Measurements from ENCODE around the gene MAPK8IP3.

Gene MAPK8IP3

DNA sequence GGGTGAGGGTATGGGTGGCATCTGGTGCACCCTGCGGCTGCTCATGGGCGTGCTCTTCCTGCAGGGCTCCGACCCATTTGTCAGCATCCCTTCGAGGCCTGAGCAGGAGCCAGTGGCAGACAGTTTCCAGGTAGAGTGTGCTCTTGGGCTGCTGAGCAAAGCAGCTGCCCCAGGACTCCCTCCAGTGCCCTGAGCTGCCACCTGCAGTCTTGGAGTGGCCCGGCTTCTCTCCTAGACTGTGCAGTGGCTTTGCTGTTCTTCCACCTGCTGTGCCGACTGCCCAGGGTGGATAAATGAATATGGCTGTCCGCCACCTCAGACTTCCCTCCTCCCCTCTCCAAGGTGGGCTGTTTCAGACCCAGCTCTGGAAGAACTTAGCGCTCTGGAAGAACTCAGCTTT lies 38.7 kb upstream of the MAPK8IP3 start:
- TF ChIP-seq CREB1 (IDR thresholded peaks at IDR 0.05; ENCODE audit: low read depth), result no peak
- no peak for TF ChIP-seq NFIC (IDR thresholded peaks at IDR 0.05)
- TF ChIP-seq, protein P1, sequence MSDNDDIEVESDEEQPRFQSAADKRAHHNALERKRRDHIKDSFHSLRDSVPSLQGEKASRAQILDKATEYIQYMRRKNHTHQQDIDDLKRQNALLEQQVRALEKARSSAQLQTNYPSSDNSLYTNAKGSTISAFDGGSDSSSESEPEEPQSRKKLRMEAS (IDR thresholded peaks at IDR 0.05), result no peak
- no peak for TF ChIP-seq FOXM1 (IDR thresholded peaks at IDR 0.05; ENCODE audit: borderline replicate concordance, low read depth)
- TF ChIP-seq YY1 (IDR thresholded peaks at IDR 0.05; ENCODE audit: low read depth), result no peak
- TF ChIP-seq EP300 (IDR thresholded peaks at IDR 0.05; ENCODE audit: borderline replicate concordance), result no peak
- TF ChIP-seq ZBTB7A (IDR thresholded peaks at IDR 0.05; ENCODE audit: low read depth), result no peak
- TF ChIP-seq, protein P2, sequence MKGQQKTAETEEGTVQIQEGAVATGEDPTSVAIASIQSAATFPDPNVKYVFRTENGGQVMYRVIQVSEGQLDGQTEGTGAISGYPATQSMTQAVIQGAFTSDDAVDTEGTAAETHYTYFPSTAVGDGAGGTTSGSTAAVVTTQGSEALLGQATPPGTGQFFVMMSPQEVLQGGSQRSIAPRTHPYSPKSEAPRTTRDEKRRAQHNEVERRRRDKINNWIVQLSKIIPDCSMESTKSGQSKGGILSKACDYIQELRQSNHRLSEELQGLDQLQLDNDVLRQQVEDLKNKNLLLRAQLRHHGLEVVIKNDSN (IDR thresholded peaks at IDR 0.05), result no peak
- TF ChIP-seq, protein P3, sequence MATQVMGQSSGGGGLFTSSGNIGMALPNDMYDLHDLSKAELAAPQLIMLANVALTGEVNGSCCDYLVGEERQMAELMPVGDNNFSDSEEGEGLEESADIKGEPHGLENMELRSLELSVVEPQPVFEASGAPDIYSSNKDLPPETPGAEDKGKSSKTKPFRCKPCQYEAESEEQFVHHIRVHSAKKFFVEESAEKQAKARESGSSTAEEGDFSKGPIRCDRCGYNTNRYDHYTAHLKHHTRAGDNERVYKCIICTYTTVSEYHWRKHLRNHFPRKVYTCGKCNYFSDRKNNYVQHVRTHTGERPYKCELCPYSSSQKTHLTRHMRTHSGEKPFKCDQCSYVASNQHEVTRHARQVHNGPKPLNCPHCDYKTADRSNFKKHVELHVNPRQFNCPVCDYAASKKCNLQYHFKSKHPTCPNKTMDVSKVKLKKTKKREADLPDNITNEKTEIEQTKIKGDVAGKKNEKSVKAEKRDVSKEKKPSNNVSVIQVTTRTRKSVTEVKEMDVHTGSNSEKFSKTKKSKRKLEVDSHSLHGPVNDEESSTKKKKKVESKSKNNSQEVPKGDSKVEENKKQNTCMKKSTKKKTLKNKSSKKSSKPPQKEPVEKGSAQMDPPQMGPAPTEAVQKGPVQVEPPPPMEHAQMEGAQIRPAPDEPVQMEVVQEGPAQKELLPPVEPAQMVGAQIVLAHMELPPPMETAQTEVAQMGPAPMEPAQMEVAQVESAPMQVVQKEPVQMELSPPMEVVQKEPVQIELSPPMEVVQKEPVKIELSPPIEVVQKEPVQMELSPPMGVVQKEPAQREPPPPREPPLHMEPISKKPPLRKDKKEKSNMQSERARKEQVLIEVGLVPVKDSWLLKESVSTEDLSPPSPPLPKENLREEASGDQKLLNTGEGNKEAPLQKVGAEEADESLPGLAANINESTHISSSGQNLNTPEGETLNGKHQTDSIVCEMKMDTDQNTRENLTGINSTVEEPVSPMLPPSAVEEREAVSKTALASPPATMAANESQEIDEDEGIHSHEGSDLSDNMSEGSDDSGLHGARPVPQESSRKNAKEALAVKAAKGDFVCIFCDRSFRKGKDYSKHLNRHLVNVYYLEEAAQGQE (IDR thresholded peaks at IDR 0.05; ENCODE audit: low read depth), result no peak

DNA sequence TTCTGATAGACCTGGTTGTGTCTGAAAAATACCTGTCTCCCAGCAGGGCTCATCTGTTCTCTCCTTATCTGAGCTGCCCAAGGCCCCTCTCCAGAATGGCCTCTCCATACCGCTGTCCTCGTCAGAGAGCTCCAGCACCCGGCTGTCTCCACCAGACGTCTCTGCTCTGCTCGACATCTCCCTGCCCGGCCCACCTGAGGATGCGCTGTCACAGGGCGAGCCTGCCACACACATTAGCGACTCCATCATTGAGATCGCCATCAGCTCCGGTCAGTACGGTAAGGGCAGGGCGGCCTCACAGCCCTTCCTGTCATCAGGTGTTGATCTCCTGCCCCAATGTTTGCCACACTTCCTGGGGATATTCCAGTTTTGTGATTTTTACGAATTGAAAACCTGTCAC lies 38.1 kb upstream of the MAPK8IP3 start:
- TF ChIP-seq ZBTB7A (IDR thresholded peaks at IDR 0.05; ENCODE audit: low read depth), result no peak
- TF ChIP-seq, protein P2 (IDR thresholded peaks at IDR 0.05), result no peak
- TF ChIP-seq YY1 (IDR thresholded peaks at IDR 0.05; ENCODE audit: low read depth), result no peak
- TF ChIP-seq TAF1 (IDR thresholded peaks at IDR 0.05; ENCODE audit: low read depth), result no peak
- TF ChIP-seq CEBPB (IDR thresholded peaks at IDR 0.05), result no peak
- TF ChIP-seq TEAD4 (IDR thresholded peaks at IDR 0.05), result no peak
- no peak for TF ChIP-seq FOXM1 (IDR thresholded peaks at IDR 0.05; ENCODE audit: borderline replicate concordance, low read depth)
- no peak for TF ChIP-seq CREB1 (IDR thresholded peaks at IDR 0.05; ENCODE audit: low read depth)
- TF ChIP-seq, protein P1 (IDR thresholded peaks at IDR 0.05), result no peak
- TF ChIP-seq EGR1 (IDR thresholded peaks at IDR 0.05), result no peak
- TF ChIP-seq RAD21 (IDR thresholded peaks at IDR 0.05; ENCODE audit: low read depth), result no peak

DNA sequence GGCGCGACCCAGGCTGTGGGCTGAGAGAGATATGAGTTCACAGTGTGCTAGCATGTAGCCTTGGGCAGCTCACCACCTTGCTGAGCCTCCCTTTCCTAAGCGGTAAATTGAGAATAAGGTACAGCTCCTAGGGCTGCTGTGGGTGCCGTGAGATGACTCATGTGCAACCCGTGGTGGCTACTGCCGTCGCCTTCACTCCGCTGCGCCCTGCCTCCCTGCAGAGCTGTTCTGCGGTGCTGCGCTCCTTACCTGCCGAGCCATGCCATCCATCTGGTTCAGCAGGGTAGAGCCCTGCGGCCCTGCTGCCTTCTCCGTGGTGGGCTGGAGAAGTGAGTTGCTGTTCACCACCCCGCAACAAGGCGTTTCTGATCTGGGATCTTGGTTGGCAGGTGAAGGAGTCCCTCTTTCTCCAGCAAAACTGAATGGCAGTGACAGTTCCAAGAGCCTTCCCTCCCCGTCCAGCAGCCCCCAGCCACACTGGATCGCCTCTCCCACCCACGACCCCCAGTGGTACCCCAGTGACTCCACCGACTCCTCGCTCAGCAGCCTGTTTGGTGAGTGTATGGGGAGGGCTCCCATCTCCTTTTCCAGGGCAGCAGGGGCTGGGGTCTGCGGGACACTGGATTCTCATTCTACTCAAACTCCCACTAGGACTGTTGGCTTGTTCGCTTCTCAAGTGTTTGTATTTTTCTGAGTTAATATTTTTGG lies 37.2 kb upstream of the MAPK8IP3 start:
- TF ChIP-seq FOXM1 (IDR thresholded peaks at IDR 0.05; ENCODE audit: borderline replicate concordance, low read depth) (no peak), EP300 (IDR thresholded peaks at IDR 0.05; ENCODE audit: borderline replicate concordance) (no peak), TCF12 (IDR thresholded peaks at IDR 0.05; ENCODE audit: low read depth) (no peak), CREB1 (IDR thresholded peaks at IDR 0.05; ENCODE audit: low read depth) (no peak), YY1 (IDR thresholded peaks at IDR 0.05; ENCODE audit: low read depth) (no peak), RAD21 (IDR thresholded peaks at IDR 0.05; ENCODE audit: low read depth) (no peak), TAF1 (IDR thresholded peaks at IDR 0.05; ENCODE audit: low read depth) (no peak), TEAD4 (IDR thresholded peaks at IDR 0.05) (no peak), EGR1 (IDR thresholded peaks at IDR 0.05) (no peak), CEBPB (IDR thresholded peaks at IDR 0.05) (no peak), NFIC (IDR thresholded peaks at IDR 0.05) (no peak), ZBTB7A (IDR thresholded peaks at IDR 0.05; ENCODE audit: low read depth) (no peak)
- TF ChIP-seq, protein P3 (IDR thresholded peaks at IDR 0.05; ENCODE audit: low read depth), result no peak
- TF ChIP-seq, protein P1 (IDR thresholded peaks at IDR 0.05), result no peak
- TF ChIP-seq, protein P2 (IDR thresholded peaks at IDR 0.05), result no peak

DNA sequence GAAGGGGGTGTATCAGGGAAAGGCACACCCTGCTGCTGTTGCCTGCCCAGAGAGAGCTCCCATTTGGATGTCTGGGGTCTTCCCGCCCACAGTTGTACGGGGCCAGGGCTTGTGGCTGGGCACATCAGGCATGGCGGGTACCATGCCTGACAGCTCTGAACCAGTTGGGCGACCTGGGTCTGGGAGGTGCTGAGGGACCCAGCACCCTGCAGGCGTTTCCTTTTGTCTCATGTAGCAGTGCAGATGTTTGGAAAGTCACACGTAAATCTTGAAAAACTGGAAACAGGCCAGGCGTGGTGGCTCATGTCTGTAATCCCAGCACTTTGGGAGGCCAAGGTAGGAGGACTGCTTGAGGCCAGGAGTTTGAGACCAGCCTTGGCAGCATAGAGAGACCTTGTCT lies 36.3 kb upstream of the MAPK8IP3 start:
- TF ChIP-seq, protein P1 (IDR thresholded peaks at IDR 0.05), result no peak
- TF ChIP-seq FOXM1 (IDR thresholded peaks at IDR 0.05; ENCODE audit: borderline replicate concordance, low read depth), result no peak

DNA sequence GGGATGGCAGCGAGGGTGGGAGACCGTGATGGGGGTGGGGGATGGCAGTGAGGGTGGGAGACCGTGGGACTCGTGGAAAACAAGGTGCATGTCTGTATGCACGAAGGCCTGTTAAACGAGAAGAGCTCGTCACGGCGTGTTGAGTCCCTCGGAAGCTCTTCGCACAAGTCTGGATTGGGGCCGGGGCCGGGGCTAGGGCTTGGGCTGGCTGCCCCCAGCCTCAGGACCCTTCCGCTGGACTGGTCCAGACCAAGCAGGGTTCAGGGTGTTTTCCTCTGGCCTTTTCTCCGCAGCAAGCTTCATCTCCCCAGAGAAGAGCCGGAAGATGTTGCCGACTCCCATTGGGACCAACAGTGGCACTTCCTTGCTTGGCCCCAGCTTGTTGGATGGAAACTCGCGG lies 35.6 kb upstream of the MAPK8IP3 start:
- TF ChIP-seq TAF1 (IDR thresholded peaks at IDR 0.05; ENCODE audit: low read depth) (no peak), TEAD4 (IDR thresholded peaks at IDR 0.05) (no peak), ZBTB7A (IDR thresholded peaks at IDR 0.05; ENCODE audit: low read depth) (no peak), EGR1 (IDR thresholded peaks at IDR 0.05) (no peak), TCF12 (IDR thresholded peaks at IDR 0.05; ENCODE audit: low read depth) (no peak), CREB1 (IDR thresholded peaks at IDR 0.05; ENCODE audit: low read depth) (no peak), EP300 (IDR thresholded peaks at IDR 0.05; ENCODE audit: borderline replicate concordance) (no peak), RAD21 (IDR thresholded peaks at IDR 0.05; ENCODE audit: low read depth) (no peak), YY1 (IDR thresholded peaks at IDR 0.05; ENCODE audit: low read depth) (no peak), CEBPB (IDR thresholded peaks at IDR 0.05) (no peak), NFIC (IDR thresholded peaks at IDR 0.05) (no peak), FOXM1 (IDR thresholded peaks at IDR 0.05; ENCODE audit: borderline replicate concordance, low read depth) (no peak)
- TF ChIP-seq, protein P1 (IDR thresholded peaks at IDR 0.05), result no peak
- TF ChIP-seq, protein P3 (IDR thresholded peaks at IDR 0.05; ENCODE audit: low read depth), result no peak
- TF ChIP-seq, protein P2 (IDR thresholded peaks at IDR 0.05), result no peak
